SH-SY5Y (cell line): ENCODE measurements around the gene THSD4.

Source experiments
- GATA2 ChIP-seq: IDR thresholded peaks from 2 replicates; pipeline ENCODE4 v1.6.1; 2011; ENCODE audit warnings: mild to moderate bottlenecking, low read depth, low read length
- GATA3 ChIP-seq: IDR thresholded peaks from 2 replicates; pipeline ENCODE4 v1.6.1; 2011; ENCODE audit warnings: low read depth, mild to moderate bottlenecking, low read length, moderate library complexity

GRCh38 chr15:71543413-71543812 is 428.1 kb downstream of the THSD4 start:
- no peak for TF ChIP-seq GATA2
- TF ChIP-seq GATA3 = no peak
